WTC11 (cell line): Measurements from ENCODE around the gene SRSF6. TPM values are rescaled to one million over a fixed set of nuclear protein-coding genes. Genes with fewer than 3 reads are reported as not detected.

Source experiments
- ARID4B ChIP-seq: sonication (generic); formaldehyde crosslinking; IDR thresholded peaks from 2 replicates; pipeline ENCODE4 v1.8.0; 2023; ENCODE audit warnings: missing genetic modification reagents, mild to moderate bottlenecking, borderline replicate concordance
- ATF1 ChIP-seq: sonication (generic); formaldehyde crosslinking; IDR thresholded peaks from 2 replicates; pipeline ENCODE4 v1.8.1; 2023; ENCODE audit warnings: mild to moderate bottlenecking, moderate library complexity, missing genetic modification reagents
- CREM ChIP-seq: sonication (generic); formaldehyde crosslinking; IDR thresholded peaks from 2 replicates; pipeline ENCODE4 v1.8.1; 2022; ENCODE audit warnings: mild to moderate bottlenecking, missing genetic modification reagents, moderate library complexity
- ESRRA ChIP-seq: sonication (generic); formaldehyde crosslinking; IDR thresholded peaks from 2 replicates; pipeline ENCODE4 v1.8.1; 2022; ENCODE audit warnings: mild to moderate bottlenecking, missing genetic modification reagents, borderline replicate concordance
- ETV6 ChIP-seq: sonication (generic); formaldehyde crosslinking; IDR thresholded peaks from 2 replicates; pipeline ENCODE4 v1.8.1; 2022; ENCODE audit warnings: mild to moderate bottlenecking, missing genetic modification reagents
- FOXP1 ChIP-seq: sonication (generic); formaldehyde crosslinking; IDR thresholded peaks from 2 replicates; pipeline ENCODE4 v1.8.0; 2022; ENCODE audit warnings: missing genetic modification reagents, mild to moderate bottlenecking, moderate library complexity, borderline replicate concordance
- GABPB1 ChIP-seq: sonication (generic); formaldehyde crosslinking; IDR thresholded peaks from 2 replicates; pipeline ENCODE4 v1.8.1; 2023; ENCODE audit warnings: mild to moderate bottlenecking, missing genetic modification reagents
- JUN ChIP-seq: sonication (generic); formaldehyde crosslinking; IDR thresholded peaks from 2 replicates; pipeline ENCODE4 v1.8.0; 2023; ENCODE audit warnings: mild to moderate bottlenecking, missing genetic modification reagents
- KAT7 ChIP-seq: sonication (generic); formaldehyde crosslinking; IDR thresholded peaks from 2 replicates; pipeline ENCODE4 v1.8.1; 2023; ENCODE audit warnings: missing genetic modification reagents, mild to moderate bottlenecking, borderline replicate concordance
- MAX ChIP-seq: sonication (generic); formaldehyde crosslinking; IDR thresholded peaks from 2 replicates; pipeline ENCODE4 v1.8.0; 2022; ENCODE audit warnings: mild to moderate bottlenecking, missing genetic modification reagents
- NR1H2 ChIP-seq: sonication (generic); formaldehyde crosslinking; IDR thresholded peaks from 2 replicates; pipeline ENCODE4 v1.9.0; 2021; ENCODE audit warnings: mild to moderate bottlenecking, moderate library complexity, missing genetic modification reagents
- NR2C2 ChIP-seq: sonication (generic); formaldehyde crosslinking; IDR thresholded peaks from 2 replicates; pipeline ENCODE4 v1.8.0; 2022; ENCODE audit warnings: mild to moderate bottlenecking, missing genetic modification reagents
- PRRX2 ChIP-seq: fragments of 250-450 bp; sonication (Bioruptor Pico); IDR thresholded peaks from 2 replicates; pipeline ENCODE4 v1.8.0; 2021; ENCODE audit warnings: mild to moderate bottlenecking
- SMAD3 ChIP-seq: sonication (generic); formaldehyde crosslinking; IDR thresholded peaks from 2 replicates; pipeline ENCODE4 v1.8.0; 2022; ENCODE audit warnings: missing genetic modification reagents, mild to moderate bottlenecking, borderline replicate concordance
- SMAD4 ChIP-seq: sonication (generic); formaldehyde crosslinking; IDR thresholded peaks from 2 replicates; pipeline ENCODE4 v1.8.0; 2022; ENCODE audit warnings: mild to moderate bottlenecking, missing genetic modification reagents
- SP1 ChIP-seq: sonication (generic); formaldehyde crosslinking; conservative IDR thresholded peaks from 2 replicates; pipeline ENCODE4 v1.8.1; 2022; ENCODE audit warnings: missing genetic modification reagents
- STAT6 ChIP-seq: sonication (generic); formaldehyde crosslinking; conservative IDR thresholded peaks from 2 replicates; pipeline ENCODE4 v1.8.1; 2023; ENCODE audit warnings: mild to moderate bottlenecking, low read depth, missing genetic modification reagents, moderate library complexity
- TP53 ChIP-seq: sonication (generic); formaldehyde crosslinking; IDR thresholded peaks from 2 replicates; pipeline ENCODE4 v1.8.1; 2023; ENCODE audit warnings: mild to moderate bottlenecking, missing genetic modification reagents
- ZNF232 ChIP-seq: sonication (generic); formaldehyde crosslinking; IDR thresholded peaks from 2 replicates; pipeline ENCODE4 v1.8.0; 2022; ENCODE audit warnings: mild to moderate bottlenecking, missing genetic modification reagents
- total RNA-seq: library from RNA; stranded (reverse); gene quantifications from 3 replicates; pipeline ENCODE4 v1.2.3, GENCODE V29; 2021
- TF ChIP-seq, protein P1 (sequence below): sonication (generic); formaldehyde crosslinking; IDR thresholded peaks from 2 replicates; pipeline ENCODE4 v1.8.0; 2022; ENCODE audit warnings: mild to moderate bottlenecking, missing genetic modification reagents
- TF ChIP-seq, protein P2 (sequence below): sonication (generic); formaldehyde crosslinking; IDR thresholded peaks from 2 replicates; pipeline ENCODE4 v1.8.0; 2023; ENCODE audit warnings: mild to moderate bottlenecking, missing genetic modification reagents
- TF ChIP-seq, protein P3 (sequence below): fragments of 250-450 bp; sonication (Bioruptor Pico); IDR thresholded peaks from 2 replicates; pipeline ENCODE4 v1.9.0; 2021; ENCODE audit warnings: mild to moderate bottlenecking

The SRSF6 gene
- total RNA-seq, 1 experiment from 2014 or later = 107 TPM

DNA sequence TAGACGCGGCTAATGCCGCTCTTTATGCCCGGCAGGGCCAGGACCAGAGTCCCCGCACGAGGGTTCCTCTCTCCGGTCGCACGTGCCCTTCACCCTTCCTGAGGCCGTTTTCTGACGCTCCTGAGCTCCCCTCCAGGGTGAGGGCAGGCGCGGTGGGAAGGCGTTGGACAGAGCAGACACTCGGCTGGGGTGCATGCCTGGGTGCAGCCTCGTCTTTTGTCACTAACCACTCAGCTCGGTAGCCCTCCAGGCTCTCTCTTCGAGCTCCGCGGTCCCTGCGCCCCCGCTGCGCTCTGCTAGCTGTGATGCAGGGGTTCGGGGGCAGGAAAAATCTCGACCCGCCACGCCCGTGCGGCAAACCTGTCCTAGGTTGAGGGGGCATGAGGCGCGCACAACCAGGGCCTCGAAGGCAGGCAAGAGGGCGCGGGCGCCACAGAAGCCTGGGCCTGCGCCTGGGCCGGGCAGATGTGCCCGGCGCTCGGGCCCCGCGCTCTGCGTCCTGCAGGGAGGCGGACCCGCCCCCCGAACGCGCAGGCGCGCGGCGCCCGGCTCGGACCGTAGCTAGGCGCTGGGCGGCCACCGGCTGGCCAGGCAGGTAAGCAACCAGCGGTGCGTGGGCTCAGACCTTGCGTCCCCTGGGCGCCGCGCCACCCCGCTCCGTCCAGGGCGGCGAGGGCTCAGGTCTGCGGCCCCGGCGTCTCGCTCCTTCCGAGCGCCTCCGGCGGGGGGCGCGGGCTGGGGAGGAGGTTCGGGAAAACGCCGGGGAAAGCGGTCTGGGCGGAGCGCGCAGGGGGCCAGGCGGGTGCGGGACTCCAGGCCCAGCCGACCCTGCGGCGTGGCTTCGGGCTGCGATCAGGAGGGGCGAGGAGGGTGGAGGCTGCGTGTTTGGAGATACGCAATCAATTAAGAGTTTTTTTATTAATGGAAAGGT is 49.7 kb downstream of the SRSF6 start, which contains the start of gene L3MBTL1 (continued):
- TF ChIP-seq TP53 (CRISPR knock-in tag) (peak; percentile 77; the same call in 1 of the 2 replicates), ZNF232 (CRISPR knock-in tag) (peak; percentile 55; the same call in 1 of the 2 replicates), FOXP1 (CRISPR knock-in tag) (peak; percentile 54), GABPB1 (CRISPR knock-in tag) (peak; percentile 43; the same call in 1 of the 2 replicates), ARID4B (CRISPR knock-in tag) (peak; percentile 58; the same call in 1 of the 2 replicates), CREM (CRISPR knock-in tag) (no peak), NR1H2 (CRISPR knock-in tag) (no peak), SP1 (CRISPR knock-in tag) (peak; percentile 22; the same call in 1 of the 2 replicates), ESRRA (CRISPR knock-in tag) (0 out of 2 replicates have a peak, but pooled peaks have one; percentile 41), MAX (CRISPR knock-in tag) (peak; percentile 90; the same call in 1 of the 2 replicates), SMAD4 (CRISPR knock-in tag) (peak; percentile 72), STAT6 (CRISPR knock-in tag) (no peak), PRRX2 (CRISPR knock-in tag) (no peak), SMAD3 (CRISPR knock-in tag) (no peak), NR2C2 (CRISPR knock-in tag) (0 out of 2 replicates have a peak, but pooled peaks have one; percentile 3), KAT7 (0 out of 2 replicates have a peak, but pooled peaks have one; percentile 29), JUN (CRISPR knock-in tag) (peak; percentile 62; the same call in 1 of the 2 replicates), ETV6 (0 out of 2 replicates have a peak, but pooled peaks have one; percentile 38), ATF1 (CRISPR knock-in tag) (no peak)
- TF ChIP-seq, protein P1, sequence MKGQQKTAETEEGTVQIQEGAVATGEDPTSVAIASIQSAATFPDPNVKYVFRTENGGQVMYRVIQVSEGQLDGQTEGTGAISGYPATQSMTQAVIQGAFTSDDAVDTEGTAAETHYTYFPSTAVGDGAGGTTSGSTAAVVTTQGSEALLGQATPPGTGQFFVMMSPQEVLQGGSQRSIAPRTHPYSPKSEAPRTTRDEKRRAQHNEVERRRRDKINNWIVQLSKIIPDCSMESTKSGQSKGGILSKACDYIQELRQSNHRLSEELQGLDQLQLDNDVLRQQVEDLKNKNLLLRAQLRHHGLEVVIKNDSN (CRISPR knock-in tag) = peak; percentile 50; the same call in 1 of the 2 replicates
- TF ChIP-seq, protein P2, sequence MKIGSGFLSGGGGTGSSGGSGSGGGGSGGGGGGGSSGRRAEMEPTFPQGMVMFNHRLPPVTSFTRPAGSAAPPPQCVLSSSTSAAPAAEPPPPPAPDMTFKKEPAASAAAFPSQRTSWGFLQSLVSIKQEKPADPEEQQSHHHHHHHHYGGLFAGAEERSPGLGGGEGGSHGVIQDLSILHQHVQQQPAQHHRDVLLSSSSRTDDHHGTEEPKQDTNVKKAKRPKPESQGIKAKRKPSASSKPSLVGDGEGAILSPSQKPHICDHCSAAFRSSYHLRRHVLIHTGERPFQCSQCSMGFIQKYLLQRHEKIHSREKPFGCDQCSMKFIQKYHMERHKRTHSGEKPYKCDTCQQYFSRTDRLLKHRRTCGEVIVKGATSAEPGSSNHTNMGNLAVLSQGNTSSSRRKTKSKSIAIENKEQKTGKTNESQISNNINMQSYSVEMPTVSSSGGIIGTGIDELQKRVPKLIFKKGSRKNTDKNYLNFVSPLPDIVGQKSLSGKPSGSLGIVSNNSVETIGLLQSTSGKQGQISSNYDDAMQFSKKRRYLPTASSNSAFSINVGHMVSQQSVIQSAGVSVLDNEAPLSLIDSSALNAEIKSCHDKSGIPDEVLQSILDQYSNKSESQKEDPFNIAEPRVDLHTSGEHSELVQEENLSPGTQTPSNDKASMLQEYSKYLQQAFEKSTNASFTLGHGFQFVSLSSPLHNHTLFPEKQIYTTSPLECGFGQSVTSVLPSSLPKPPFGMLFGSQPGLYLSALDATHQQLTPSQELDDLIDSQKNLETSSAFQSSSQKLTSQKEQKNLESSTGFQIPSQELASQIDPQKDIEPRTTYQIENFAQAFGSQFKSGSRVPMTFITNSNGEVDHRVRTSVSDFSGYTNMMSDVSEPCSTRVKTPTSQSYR = no peak
- TF ChIP-seq, protein P3, sequence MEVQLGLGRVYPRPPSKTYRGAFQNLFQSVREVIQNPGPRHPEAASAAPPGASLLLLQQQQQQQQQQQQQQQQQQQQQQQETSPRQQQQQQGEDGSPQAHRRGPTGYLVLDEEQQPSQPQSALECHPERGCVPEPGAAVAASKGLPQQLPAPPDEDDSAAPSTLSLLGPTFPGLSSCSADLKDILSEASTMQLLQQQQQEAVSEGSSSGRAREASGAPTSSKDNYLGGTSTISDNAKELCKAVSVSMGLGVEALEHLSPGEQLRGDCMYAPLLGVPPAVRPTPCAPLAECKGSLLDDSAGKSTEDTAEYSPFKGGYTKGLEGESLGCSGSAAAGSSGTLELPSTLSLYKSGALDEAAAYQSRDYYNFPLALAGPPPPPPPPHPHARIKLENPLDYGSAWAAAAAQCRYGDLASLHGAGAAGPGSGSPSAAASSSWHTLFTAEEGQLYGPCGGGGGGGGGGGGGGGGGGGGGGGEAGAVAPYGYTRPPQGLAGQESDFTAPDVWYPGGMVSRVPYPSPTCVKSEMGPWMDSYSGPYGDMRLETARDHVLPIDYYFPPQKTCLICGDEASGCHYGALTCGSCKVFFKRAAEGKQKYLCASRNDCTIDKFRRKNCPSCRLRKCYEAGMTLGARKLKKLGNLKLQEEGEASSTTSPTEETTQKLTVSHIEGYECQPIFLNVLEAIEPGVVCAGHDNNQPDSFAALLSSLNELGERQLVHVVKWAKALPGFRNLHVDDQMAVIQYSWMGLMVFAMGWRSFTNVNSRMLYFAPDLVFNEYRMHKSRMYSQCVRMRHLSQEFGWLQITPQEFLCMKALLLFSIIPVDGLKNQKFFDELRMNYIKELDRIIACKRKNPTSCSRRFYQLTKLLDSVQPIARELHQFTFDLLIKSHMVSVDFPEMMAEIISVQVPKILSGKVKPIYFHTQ (CRISPR knock-in tag) = no peak
